ENCODE data around the gene JARID2.

The JARID2 gene

GRCh38 chr6:15470746-15471145, 224.9 kb downstream of the JARID2 start:
- no peak for DNase-seq
- intact Hi-C loops (cut with DNase I; ENCODE audit: low total_unique reads): no loop called here
- TF ChIP-seq CTCF (IDR thresholded peaks at IDR 0.05): no peak
- H3K4me1 ChIP-seq: peaks cover 0 to 1% (median 0%) of the 10 kb centered on the region in 4 donors
- H3K9me3 ChIP-seq: no peaks in the 10 kb centered on the region
- peaks cover 0 to 23% (median 13%) of the 10 kb centered on the region in 3 donors for H3K36me3 ChIP-seq
- no peak overlapping the region for H3K27ac ChIP-seq
- no peaks in the 10 kb centered on the region for H3K27me3 ChIP-seq
- H3K4me3 ChIP-seq: no peak overlapping the region

- TF ChIP-seq CTCF (IDR thresholded peaks at IDR 0.05): no peak
- Histone ChIP-seq H3K4me1 (peaks cover 0 to 20% (median 14%) of the 10 kb centered on the region in 4 donors), H3K36me3 (peaks cover 0 to 23% (median 13%) of the 10 kb centered on the region in 3 donors), H3K27ac (no peak overlapping the region), H3K9me3 (no peaks in the 10 kb centered on the region), H3K27me3 (no peaks in the 10 kb centered on the region), H3K4me3 (no peak overlapping the region)
- no peak for DNase-seq
- intact Hi-C loops (cut with DNase I; ENCODE audit: low total_unique reads): no loop called here
Measured at GRCh38 chr6:15472621-15473020, 226.8 kb downstream of the JARID2 start.

- Histone ChIP-seq H3K27me3 (no peaks in the 10 kb centered on the region), H3K4me1 (peaks cover 0 to 25% (median 14%) of the 10 kb centered on the region in 4 donors), H3K9me3 (no peaks in the 10 kb centered on the region), H3K27ac (no peak overlapping the region), H3K4me3 (no peak overlapping the region), H3K36me3 (peaks cover 0 to 23% (median 13%) of the 10 kb centered on the region in 3 donors)
- TF ChIP-seq CTCF (IDR thresholded peaks at IDR 0.05): no peak
- intact Hi-C loops (cut with DNase I; ENCODE audit: low total_unique reads): no loop called here
- DNase-seq: no peak
Measured at GRCh38 chr6:15473174-15473573, 227.3 kb downstream of the JARID2 start.

- Histone ChIP-seq H3K36me3 (peaks cover 0 to 20% (median 8%) of the 10 kb centered on the region in 3 donors), H3K9me3 (no peaks in the 10 kb centered on the region), H3K27ac (no peak overlapping the region), H3K4me1 (peaks cover 0 to 28% (median 14%) of the 10 kb centered on the region in 4 donors), H3K4me3 (no peak overlapping the region), H3K27me3 (no peaks in the 10 kb centered on the region)
- DNase-seq: no peak
- intact Hi-C loops (cut with DNase I; ENCODE audit: low total_unique reads): no loop called here
- TF ChIP-seq CTCF (IDR thresholded peaks at IDR 0.05): no peak
Measured at GRCh38 chr6:15473741-15474161, 227.9 kb downstream of the JARID2 start.

GRCh38 chr6:15474196-15474595, 228.3 kb downstream of the JARID2 start:
- Histone ChIP-seq H3K4me1 (peaks cover 0 to 28% (median 14%) of the 10 kb centered on the region in 4 donors), H3K9me3 (no peaks in the 10 kb centered on the region), H3K27me3 (no peaks in the 10 kb centered on the region), H3K27ac (no peak overlapping the region), H3K36me3 (peaks cover 0 to 17% (median 6%) of the 10 kb centered on the region in 3 donors), H3K4me3 (no peak overlapping the region)
- TF ChIP-seq CTCF (IDR thresholded peaks at IDR 0.05): no peak
- intact Hi-C loops (cut with DNase I; ENCODE audit: low total_unique reads): no loop called here
- DNase-seq: no peak

GRCh38 chr6:15475261-15475660, 229.4 kb downstream of the JARID2 start:
- H3K4me3 ChIP-seq: no peak overlapping the region
- DNase-seq: no peak
- H3K4me1 ChIP-seq: peaks cover 0 to 28% (median 14%) of the 10 kb centered on the region in 4 donors
- no peak overlapping the region for H3K27ac ChIP-seq
- TF ChIP-seq CTCF (IDR thresholded peaks at IDR 0.05): no peak
- no peaks in the 10 kb centered on the region for H3K27me3 ChIP-seq
- intact Hi-C loops (cut with DNase I; ENCODE audit: low total_unique reads): no loop called here
- peaks cover 0 to 7% (median 0%) of the 10 kb centered on the region in 3 donors for H3K36me3 ChIP-seq
- no peaks in the 10 kb centered on the region for H3K9me3 ChIP-seq

All from tibial artery (tissue), 4 donors.